GM18873 (cell line): ENCODE measurements around the gene NPAS2.

Source experiments
- ATAC-seq: cut with Tn5 transposase; IDR thresholded peaks from one replicate; pipeline ENCODE4 v1.9.1; 2021; ENCODE audit warnings: mild to moderate bottlenecking, moderate library complexity, moderate number of reproducible peaks; ENCODE audit not compliant: unreplicated experiment, low FRiP score

Gene NPAS2

GRCh38 chr2:100819370-100820272 lies at the start of gene NPAS2:
NPAS2 (plus strand) TSS chr2:100820139; CDS start chr2:100904755, 84,616 bp downstream.
- ATAC-seq: no peak

- no peak for ATAC-seq
Observed at GRCh38 chr2:100771125-100771524, 48.8 kb upstream of the NPAS2 start.

- ATAC-seq: no peak
Observed at GRCh38 chr2:100773538-100773937, 46.4 kb upstream of the NPAS2 start.

GRCh38 chr2:100776445-100776844 lies 43.5 kb upstream of the NPAS2 start:
- no peak for ATAC-seq

GRCh38 chr2:100778637-100779450 lies 41.1 kb upstream of the NPAS2 start:
- ATAC-seq: no peak

- no peak for ATAC-seq
Observed at GRCh38 chr2:100779908-100780202, 40.1 kb upstream of the NPAS2 start.

- no peak for ATAC-seq
Observed at GRCh38 chr2:100780203-100781008, 39.5 kb upstream of the NPAS2 start.

- no peak for ATAC-seq
Observed at GRCh38 chr2:100781009-100781325, 39.0 kb upstream of the NPAS2 start.

- ATAC-seq: no peak
Observed at GRCh38 chr2:100781523-100782379, 38.2 kb upstream of the NPAS2 start.

GRCh38 chr2:100782380-100782878 lies 37.5 kb upstream of the NPAS2 start:
- no peak for ATAC-seq

GRCh38 chr2:100783987-100784386 lies 36.0 kb upstream of the NPAS2 start:
- ATAC-seq: no peak

GRCh38 chr2:100784681-100785080 lies 35.3 kb upstream of the NPAS2 start:
- no peak for ATAC-seq

- no peak for ATAC-seq
Observed at GRCh38 chr2:100785626-100786296, 34.2 kb upstream of the NPAS2 start.

GRCh38 chr2:100786297-100786658 lies 33.7 kb upstream of the NPAS2 start:
- no peak for ATAC-seq

GRCh38 chr2:100786985-100787384 lies 33.0 kb upstream of the NPAS2 start:
- no peak for ATAC-seq

- ATAC-seq: no peak
Observed at GRCh38 chr2:100789361-100789760, 30.6 kb upstream of the NPAS2 start.

GRCh38 chr2:100791294-100791935 lies 28.5 kb upstream of the NPAS2 start:
- no peak for ATAC-seq

- no peak for ATAC-seq
Observed at GRCh38 chr2:100791936-100792308, 28.0 kb upstream of the NPAS2 start.

- ATAC-seq: no peak
Observed at GRCh38 chr2:100793220-100793619, 26.7 kb upstream of the NPAS2 start.
